MCF 10A (cell line): ENCODE data around the gene FAM24B. TPM values are rescaled to one million over a fixed set of nuclear protein-coding genes. Genes with fewer than 3 reads are reported as not detected.

Experiments used
- BruUV-seq: library from RNA; stranded (reverse); fragments of 400-500 nt; replicated peaks from 2 replicates; lab custom pipeline; 2021; lab: Mats Ljungman, UMichigan
- CTCF ChIA-PET: fragments of 300-600 bp; sonication (Branson Sonifier 250); formaldehyde crosslinking; extraction: SDS; loops from one replicate; lab custom pipeline; 2021; ENCODE audit warnings: antibody characterized with exemption, inconsistent platforms; lab: Yijun Ruan, JAX
- POLR2A ChIA-PET: fragments of 300-600, 350-650 bp; sonication (Branson Sonifier 250); formaldehyde crosslinking; extraction: SDS; loops from one replicate; lab custom pipeline; 2020; ENCODE audit warnings: antibody characterized with exemption, inconsistent platforms; lab: Yijun Ruan, JAX
- DNase-seq: peaks from one replicate; pipeline ENCODE4 v3.0.0-alpha.2; 2018; ENCODE audit not compliant: unreplicated experiment
- H3K27ac Mint-ChIP-seq: one replicate; pipeline ENCODE4 v1.8.0; 2022; ENCODE audit warnings: mild to moderate bottlenecking, low read depth, mixed read lengths; ENCODE audit not compliant: unreplicated experiment
- H3K27me3 Mint-ChIP-seq: one replicate; pipeline ENCODE4 v1.8.0; 2022; ENCODE audit warnings: mixed read lengths; ENCODE audit not compliant: insufficient read depth, unreplicated experiment
- H3K36me3 Mint-ChIP-seq: one replicate; pipeline ENCODE4 v1.8.0; 2022; ENCODE audit warnings: mild to moderate bottlenecking, moderate library complexity, mixed read lengths; ENCODE audit not compliant: insufficient read depth, unreplicated experiment
- H3K4me1 Mint-ChIP-seq: one replicate; pipeline ENCODE4 v1.8.0; 2022; ENCODE audit warnings: mixed read lengths; ENCODE audit not compliant: insufficient read depth, unreplicated experiment
- H3K4me3 Mint-ChIP-seq: one replicate; pipeline ENCODE4 v1.8.0; 2022; ENCODE audit warnings: mild to moderate bottlenecking, moderate library complexity, mixed read lengths; ENCODE audit not compliant: unreplicated experiment
- H3K9me3 Mint-ChIP-seq: one replicate; pipeline ENCODE4 v1.8.0; 2022; ENCODE audit warnings: mixed read lengths; ENCODE audit not compliant: unreplicated experiment
- intact Hi-C: fragments of 100-400 bp; cut with micrococcal nuclease; formaldehyde crosslinking; loops from 2 replicates; pipeline ENCODE4 v1.14.1; 2022
- total RNA-seq: library from RNA; stranded (reverse); gene quantifications from 2 replicates; pipeline ENCODE4 v1.2.3, GENCODE V29; 2022
- TF ChIP-seq, protein P1 (sequence below): fragments of 200-600 bp; IDR thresholded peaks from one replicate; pipeline ENCODE4 v1.8.0; 2022; ENCODE audit warnings: antibody characterized with exemption, mild to moderate bottlenecking; ENCODE audit not compliant: unreplicated experiment

The FAM24B gene
- total RNA-seq, 1 experiment from 2014 or later: 23.7 TPM

DNA sequence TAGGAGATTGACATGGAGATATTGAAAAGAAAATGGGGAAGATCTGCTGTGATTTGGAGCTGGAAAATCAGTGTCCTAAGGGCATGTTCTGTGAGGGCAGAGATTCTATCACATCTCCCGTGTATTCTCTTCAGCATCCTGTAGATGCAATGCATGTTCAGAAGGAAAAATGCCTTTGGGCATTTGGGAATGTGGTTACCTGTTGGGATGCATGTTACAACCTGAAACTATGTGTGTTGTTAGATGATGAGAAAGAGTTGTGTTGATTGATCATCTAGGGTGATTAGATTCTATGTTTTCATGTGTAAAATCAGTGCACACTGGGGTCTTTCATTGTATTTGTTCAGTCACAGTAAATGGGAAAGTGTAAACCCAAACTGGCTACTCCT, 48.4 kb downstream of the FAM24B start:
- Mint-ChIP-seq H3K9me3 (no peaks in the 10 kb centered on the region), H3K27ac (no peak overlapping the region), H3K4me3 (no peak overlapping the region), H3K4me1 (no peaks in the 10 kb centered on the region), H3K36me3 (peaks cover 16% of the 10 kb centered on the region), H3K27me3 (peaks cover 32% of the 10 kb centered on the region)
- POLR2A ChIA-PET: no interaction called here
- CTCF ChIA-PET: no interaction called here
- no peak for DNase-seq
- BruUV-seq: no TSS peak
- TF ChIP-seq, protein P1, sequence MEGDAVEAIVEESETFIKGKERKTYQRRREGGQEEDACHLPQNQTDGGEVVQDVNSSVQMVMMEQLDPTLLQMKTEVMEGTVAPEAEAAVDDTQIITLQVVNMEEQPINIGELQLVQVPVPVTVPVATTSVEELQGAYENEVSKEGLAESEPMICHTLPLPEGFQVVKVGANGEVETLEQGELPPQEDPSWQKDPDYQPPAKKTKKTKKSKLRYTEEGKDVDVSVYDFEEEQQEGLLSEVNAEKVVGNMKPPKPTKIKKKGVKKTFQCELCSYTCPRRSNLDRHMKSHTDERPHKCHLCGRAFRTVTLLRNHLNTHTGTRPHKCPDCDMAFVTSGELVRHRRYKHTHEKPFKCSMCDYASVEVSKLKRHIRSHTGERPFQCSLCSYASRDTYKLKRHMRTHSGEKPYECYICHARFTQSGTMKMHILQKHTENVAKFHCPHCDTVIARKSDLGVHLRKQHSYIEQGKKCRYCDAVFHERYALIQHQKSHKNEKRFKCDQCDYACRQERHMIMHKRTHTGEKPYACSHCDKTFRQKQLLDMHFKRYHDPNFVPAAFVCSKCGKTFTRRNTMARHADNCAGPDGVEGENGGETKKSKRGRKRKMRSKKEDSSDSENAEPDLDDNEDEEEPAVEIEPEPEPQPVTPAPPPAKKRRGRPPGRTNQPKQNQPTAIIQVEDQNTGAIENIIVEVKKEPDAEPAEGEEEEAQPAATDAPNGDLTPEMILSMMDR: no peak
- intact Hi-C loops: no loop called here

DNA sequence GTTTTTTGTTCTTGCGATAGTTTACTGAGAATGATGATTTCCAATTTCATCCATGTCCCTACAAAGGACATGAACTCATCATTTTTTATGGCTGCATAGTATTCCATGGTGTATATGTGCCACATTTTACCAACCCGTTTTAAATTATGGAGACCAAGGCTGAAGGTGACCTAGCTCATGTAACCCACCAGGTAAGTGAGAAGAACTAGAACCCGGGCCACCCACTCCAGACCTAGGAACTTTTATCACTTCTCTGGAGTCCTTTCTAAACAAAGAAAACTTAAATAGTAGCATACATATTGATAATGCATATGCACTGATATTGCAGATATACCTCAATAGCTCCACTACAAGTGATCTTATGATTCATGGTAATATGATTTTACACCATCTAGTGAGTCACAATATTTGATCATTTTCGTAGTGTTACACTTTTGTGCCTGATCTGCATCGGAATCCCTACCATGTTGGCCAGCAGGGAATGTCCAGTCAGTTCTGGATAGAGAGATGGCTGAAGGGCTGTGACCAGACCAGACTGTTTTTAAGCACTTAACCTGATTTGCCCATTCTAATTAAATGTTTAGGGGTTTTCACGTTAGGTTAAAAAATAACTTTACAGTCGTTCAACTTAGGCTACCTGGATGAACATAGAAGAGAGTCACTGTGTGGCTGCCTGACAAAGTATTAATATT, 49.0 kb downstream of the FAM24B start:
- no peak overlapping the region for H3K27ac Mint-ChIP-seq
- H3K36me3 Mint-ChIP-seq: peaks cover 16% of the 10 kb centered on the region
- intact Hi-C loops: no loop called here
- TF ChIP-seq, protein P1: no peak
- no peak overlapping the region for H3K4me3 Mint-ChIP-seq
- H3K4me1 Mint-ChIP-seq: no peaks in the 10 kb centered on the region
- POLR2A ChIA-PET: no interaction called here
- no peaks in the 10 kb centered on the region for H3K9me3 Mint-ChIP-seq
- BruUV-seq: no TSS peak
- CTCF ChIA-PET: interaction anchor here (0.8 kb wide), 1 partner anchor 1100 kb away, joined by 3 read pairs; no protein-coding TSS in a partner anchor
- H3K27me3 Mint-ChIP-seq: peaks cover 36% of the 10 kb centered on the region
- no peak for DNase-seq

DNA sequence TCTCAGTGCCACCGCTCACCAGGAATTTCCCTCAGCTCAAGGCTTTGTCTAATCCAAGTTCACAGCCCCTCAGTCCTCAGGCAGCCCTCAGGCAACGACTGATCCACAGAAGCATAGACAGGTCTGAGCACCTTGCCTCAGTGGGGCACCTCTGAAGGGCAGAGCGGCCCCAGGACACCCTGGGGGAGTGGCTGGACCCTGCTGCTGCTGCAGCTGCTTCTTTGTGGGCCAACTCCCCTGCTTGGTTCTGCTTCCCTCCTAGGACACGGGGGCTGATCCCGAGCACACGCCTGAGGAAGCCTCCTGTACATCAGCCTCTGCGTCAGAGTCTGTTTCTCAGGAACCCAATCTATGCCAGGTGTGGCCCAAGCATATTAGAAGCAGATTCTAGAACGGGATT, 49.9 kb downstream of the FAM24B start:
- ChIA-PET CTCF (no interaction called here), POLR2A (no interaction called here)
- H3K4me3 Mint-ChIP-seq: no peak overlapping the region
- TF ChIP-seq, protein P1: no peak
- H3K36me3 Mint-ChIP-seq: peaks cover 16% of the 10 kb centered on the region
- no peaks in the 10 kb centered on the region for H3K4me1 Mint-ChIP-seq
- no peak overlapping the region for H3K27ac Mint-ChIP-seq
- no peaks in the 10 kb centered on the region for H3K9me3 Mint-ChIP-seq
- no TSS peak for BruUV-seq
- H3K27me3 Mint-ChIP-seq: peaks cover 45% of the 10 kb centered on the region
- intact Hi-C loops: no loop called here
- no peak for DNase-seq

DNA sequence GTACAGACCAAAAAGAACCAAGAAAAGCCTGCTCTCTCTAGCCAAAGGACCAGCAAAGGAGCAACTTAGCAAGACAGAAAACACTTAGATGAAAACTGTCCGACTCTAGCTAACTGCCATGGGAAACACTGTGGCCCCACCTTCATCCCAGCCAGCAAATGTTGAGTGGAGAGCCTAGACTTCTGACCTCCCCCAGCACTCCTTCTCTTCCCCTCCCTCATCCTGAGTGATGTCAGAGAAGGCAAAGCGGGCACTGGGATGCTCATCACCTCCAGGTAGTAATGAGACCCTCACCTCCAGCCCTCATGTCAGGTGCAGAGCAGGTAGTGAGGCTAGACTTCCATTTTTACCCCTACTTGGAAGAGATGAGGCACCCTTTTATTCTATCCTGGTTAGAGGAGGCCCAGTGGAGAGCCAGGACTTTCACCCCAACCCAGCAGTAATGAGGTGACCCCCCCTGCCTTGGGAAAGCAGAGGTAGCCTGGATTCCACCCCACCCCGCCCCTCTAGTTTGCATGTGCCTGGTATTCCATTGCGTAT, 50.6 kb downstream of the FAM24B start:
- peaks cover 52% of the 10 kb centered on the region for H3K27me3 Mint-ChIP-seq
- H3K4me1 Mint-ChIP-seq: no peaks in the 10 kb centered on the region
- intact Hi-C loops: no loop called here
- POLR2A ChIA-PET: no interaction called here
- no peak overlapping the region for H3K4me3 Mint-ChIP-seq
- H3K36me3 Mint-ChIP-seq: peaks cover 11% of the 10 kb centered on the region
- TF ChIP-seq, protein P1: no peak
- no peaks in the 10 kb centered on the region for H3K9me3 Mint-ChIP-seq
- CTCF ChIA-PET: no interaction called here
- BruUV-seq: no TSS peak
- no peak overlapping the region for H3K27ac Mint-ChIP-seq
- DNase-seq: no peak
